Stimulated activated CD8-positive, alpha-beta memory T cell treated with anti-CD3 and anti-CD28 coated beads, Interleukin-12 subunit alpha, Interleukin-12 subunit beta, amount 100 ng/mL, for 24 hours (primary cell): ENCODE results near the gene IL1B.
A peak's percentile ranks its signal among the peaks of the same experiment; 100 is the strongest.
"Not testable (repeated sequence)": the region's sequence is repeated elsewhere in the genome, so short reads cannot be mapped to it uniquely, and the experiment has no call there.

Experiments
- DNase-seq: peaks from one replicate; pipeline ENCODE4 v3.0.0-alpha.2; 2020; ENCODE audit errors: extremely low read depth

Gene IL1B

DNA sequence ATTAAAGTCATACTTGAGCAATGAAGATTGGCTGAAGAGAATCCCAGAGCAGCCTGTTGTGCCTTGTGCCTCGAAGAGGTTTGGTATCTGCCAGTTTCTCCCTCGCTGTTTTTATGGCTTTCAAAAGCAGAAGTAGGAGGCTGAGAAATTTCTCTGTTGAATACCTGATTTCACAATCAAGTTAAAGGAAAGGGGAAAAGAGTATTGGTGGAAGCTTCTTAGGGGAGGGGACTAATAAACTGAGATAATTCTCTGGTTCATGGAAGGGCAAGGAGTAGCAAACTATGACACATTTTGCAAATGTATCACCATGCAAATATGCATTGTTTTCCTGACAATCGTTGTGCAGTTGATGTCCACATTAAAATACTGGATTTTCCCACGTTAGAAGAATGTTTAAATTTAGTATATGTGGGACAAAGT lies at the start of gene IL1B:
TSS of gene IL1B (minus strand) at position 85 of the 423 bp plus-strand sequence. CDS start 550 bp downstream, outside the sequence.
- DNase-seq: no peak

GRCh38 chr2:112886291-112886690 lies 49.7 kb upstream of the IL1B start:
- no peak for DNase-seq

DNA sequence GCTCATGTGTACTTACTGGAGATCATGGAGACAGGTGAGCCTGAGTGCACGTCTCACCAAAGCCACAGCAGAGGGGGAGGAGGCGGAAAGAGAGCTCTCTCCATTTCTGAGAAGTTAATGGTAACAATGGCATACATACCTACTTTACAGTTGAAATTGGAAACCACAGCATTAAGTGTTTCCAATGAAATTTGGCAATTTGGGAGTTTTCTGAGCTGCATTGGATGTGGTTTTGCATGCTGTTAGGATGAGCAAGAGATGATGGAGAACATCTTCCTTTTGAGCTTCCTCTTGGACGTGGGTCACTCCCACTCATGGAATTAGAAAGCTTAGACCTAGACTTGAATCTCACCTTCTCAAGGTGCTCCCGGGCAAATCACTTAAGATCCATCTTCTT lies 48.9 kb upstream of the IL1B start:
- no peak for DNase-seq

DNA sequence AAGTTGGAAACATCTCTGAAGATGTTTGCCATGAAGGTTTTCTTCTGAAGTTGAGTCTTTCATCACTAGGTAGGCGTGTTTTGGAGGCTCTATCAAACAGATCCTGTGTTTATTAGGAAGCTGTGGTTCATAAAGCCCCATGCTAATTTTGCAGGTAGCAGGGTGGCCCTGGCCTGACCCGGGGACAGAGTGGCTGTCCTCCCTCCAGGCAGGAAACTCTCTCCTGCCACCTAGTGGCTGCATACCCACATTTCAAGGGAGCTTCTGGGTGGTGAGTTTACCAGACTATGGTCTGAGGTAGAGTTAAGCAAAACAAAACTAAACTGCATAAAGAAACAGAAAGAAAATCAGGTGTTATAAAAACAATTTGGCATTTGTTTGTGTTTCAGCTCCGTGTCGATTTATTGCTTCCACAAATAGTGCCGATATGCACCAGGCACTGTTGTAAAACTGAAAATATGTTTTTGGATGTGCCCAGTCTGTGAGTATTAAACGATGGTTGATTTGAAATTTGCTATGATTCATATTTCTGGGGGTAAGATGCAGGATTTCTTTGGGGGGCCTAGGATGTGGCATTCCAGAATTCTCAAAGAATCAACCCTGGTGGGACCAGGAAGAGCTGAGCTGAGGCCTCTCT lies 48.4 kb upstream of the IL1B start:
- DNase-seq: peak; percentile 24

GRCh38 chr2:112883669-112884068 lies 47.1 kb upstream of the IL1B start:
- DNase-seq: no peak

- DNase-seq: no peak
Measured at GRCh38 chr2:112881217-112881985, 44.8 kb upstream of the IL1B start.

- no peak for DNase-seq
Measured at GRCh38 chr2:112880696-112881095, 44.1 kb upstream of the IL1B start.

DNA sequence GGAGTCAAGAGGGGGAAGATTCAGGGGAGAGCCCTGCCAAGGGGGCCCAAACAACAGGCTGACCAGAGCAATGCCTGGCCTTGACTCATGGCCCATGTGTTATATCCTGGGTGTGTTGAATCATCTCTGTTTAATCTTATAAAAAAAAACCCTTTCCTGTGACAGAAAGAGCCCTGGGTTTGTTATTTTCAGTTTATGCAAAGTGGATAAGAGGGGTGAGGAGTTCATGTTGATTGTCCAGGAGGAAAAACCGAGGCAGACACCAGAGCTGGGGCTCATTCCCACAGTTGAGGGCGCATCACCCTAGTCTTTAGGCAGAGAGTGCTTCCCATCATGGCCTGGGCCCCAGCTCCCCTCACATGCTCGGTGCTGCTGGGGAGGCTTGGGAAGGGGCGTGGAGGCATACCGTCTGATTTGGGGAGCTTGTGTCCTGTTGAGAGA lies 43.5 kb upstream of the IL1B start:
- no peak for DNase-seq

DNA sequence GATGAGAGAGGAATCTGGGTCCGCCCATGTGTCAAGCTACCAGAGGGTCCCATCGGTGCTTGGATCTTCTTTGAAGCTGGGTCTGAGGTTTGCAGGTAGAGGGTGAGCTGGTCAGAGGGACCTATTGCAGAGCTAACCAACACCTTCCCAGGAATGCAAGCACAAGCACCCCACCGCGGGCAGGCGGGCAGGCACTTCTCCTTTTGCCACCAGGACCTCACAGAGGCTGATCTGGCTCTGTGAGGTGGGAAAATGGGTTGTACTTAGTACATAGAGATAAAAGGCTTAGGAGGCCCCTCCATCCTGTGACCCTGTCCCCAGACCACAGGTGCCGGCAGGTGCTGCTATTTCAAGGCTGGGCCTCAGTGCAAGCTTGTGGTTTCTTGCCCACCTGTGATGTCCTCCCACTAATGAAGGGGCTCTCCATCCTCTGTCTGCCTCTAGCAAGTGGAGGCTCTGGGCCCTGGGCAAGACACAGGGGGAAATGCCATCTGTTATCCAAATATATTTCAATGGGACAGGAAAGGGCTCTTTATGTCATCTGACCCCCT lies 43.0 kb upstream of the IL1B start:
- no peak for DNase-seq

DNA sequence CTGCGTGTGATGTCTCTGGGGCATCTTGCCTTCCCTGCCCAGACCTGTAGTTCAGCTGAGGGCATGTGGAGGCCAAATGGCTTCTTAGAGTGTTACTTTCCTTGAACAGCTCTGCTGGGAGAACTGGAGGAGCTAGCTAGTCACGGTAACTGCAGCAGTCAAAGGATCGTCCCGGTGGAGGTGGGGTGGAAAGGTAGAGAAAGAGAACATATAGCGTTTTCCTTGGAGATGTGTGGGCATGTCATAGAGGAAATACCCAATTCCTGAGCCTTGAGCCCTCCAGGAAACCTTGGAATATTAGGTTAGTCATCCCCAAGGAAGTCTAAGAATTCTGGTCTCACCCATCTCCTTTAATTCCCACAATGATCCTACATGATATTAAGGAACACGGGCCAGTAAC lies 40.8 kb upstream of the IL1B start:
- DNase-seq: no peak

DNA sequence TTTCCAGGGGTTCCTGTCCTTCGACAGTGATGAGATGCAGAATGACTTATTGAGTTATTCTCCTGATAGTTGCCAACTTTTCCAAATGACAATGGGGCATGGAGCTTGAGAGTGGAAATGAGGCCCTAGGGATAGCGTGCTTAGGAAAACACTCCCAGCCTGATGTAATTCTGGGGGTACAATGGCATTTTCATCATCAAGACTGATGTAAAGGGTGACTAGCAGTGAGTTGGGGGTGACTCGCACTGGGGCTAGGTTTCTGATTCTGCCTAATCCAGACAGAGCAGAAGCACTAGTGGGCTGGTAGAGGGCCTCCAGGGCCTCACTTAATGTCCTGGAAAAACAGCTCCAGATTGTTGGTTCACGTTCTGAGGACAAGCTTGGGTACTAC lies 40.4 kb upstream of the IL1B start:
- DNase-seq: no peak

DNA sequence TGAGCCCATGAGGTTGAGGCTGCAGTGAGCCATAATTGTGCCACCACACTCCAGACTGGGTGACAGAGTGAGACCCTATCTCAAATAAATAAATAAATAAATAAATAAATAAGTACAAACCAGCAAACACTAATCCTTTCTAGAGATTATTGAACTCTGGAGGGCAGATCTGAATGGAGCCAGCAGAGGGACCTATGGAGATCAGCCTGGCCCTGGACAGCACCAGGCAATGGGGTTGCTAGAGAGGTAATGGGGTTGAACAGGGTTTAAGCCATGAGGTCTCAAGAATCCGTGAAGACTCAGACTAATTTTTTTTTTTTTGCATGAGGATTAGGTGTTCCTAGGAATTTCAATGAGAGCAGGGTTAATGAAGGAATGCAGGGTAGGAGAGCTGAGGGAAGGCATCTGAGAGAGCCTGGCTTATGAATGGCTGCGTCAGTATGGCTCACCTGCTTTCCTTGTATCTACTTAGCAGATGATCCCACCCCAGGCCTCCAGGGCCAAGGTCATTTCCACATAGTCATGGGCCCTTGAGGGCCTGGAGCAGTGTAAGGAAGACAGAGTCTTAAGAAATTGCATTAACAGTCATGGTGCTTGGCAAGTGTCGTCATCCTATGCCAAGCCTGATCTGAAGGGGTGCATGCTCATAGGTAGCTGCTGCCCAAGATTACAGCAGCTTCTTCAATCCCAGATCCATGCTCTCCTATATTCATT lies 39.8 kb upstream of the IL1B start:
- no peak for DNase-seq

DNA sequence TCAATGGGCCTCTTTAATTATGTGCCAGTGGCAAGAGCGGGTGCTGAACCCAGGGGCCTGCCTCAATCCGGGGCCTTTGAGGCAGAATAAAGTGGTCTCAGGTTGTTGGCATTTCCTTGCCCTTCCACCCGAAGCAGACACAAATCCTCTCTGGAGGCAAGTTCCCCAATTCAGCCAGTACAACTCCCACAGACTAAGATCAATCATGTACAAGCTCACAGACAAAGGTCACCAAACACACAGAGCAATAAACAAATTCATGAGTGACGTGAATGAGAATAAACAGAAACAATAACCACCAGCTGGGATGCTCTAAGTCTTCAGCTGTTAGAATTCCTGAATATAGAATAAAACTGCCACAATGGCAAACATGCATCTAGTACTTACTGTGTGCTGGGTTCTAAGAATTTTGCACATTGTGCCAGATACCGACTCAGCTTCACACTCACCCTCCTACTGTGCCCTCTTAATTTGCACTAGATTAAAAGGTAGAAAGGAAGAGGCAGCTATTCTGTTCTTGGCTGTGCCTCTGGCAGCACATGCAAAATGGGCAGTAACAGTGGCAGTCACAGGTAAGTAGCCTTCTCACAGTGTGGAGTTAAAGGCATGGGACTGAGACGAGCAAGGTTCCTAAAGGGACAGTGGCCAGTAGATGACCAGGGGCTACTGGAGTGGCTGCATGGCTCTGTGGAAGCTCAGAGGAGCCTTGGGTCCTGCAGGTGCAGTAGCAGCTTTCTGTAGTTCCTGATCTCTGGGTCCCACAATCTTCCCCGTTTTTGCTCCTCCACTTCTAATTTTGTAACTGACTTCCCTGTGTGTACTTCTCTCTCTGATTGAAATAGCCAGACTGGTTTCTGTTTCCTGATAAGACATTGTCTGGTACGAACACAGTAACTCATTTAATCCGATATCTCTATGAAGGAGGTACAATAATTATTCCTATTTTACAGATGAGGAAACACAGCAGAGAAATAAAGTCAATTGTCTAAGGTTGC lies 34.6 kb upstream of the IL1B start:
- no peak for DNase-seq

DNA sequence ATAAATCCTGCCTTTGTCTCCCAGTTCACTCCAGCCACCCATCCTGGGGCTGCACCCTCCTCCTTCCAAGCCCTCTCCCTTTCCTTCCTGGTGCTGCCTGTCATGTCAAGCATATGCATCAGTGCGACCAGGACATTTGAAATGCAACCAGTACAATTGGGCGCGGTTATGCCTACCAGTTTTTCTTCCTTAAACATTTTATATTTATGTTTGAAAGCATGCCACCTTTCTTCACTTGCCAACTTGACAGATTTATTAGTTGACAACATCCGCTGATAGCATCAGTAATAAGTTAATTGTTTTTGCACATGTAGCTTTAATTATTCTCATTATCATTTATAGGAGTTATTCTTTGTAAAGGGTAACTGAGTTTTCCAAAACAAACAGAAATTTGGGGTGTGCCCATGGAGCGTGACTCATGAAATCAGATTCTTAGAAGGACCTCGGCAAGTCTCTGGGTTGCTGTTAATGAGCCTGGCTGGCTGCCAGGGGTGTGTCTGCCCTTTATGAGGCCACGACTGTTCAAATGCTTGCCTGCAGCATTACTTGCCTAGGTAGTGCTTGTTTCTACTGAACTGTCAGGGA lies 32.8 kb upstream of the IL1B start:
- DNase-seq: no peak

DNA sequence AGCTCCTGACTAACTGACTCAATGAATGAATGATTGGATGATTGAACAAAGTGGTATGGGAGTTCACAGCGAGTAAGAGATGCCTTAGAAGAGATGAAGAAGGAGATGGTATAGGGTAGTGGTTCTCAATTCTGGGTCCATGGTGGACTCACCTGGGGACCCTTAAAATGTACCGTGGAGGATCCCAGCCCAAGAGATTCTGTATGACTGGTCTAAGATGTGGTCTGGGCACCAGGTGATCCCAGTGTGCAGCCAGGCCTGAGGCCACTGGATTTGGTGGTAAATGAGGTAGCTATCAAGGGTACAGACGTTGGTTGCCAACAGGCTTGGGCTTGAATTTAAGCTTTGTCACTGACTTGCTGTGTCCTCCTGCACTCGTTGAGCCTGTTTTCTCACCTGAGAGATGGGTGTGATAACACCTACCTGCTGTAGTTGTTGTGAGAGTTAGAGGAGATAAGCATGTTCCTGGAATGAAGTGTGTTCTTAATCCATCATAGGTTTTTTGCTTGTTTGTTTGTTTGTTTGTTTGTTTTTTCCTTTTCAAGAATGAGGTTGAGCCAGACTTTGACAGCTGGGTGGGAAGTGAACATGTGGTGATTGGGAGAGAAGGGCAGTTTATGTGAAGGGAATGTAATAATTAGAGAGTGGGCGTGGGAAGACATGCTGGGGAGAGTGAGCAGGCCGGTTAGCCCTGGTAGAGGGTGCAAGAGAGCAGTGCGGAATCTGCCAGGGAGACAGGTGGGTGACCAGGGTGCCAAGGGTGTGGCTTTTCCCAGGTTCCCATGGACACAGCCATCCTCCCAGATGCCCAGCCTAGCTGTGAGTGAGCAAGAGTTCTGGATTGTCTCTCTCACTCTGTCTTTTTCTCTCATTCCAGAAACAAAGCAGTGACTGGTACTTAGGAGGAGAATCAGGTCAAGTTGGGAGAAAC lies 31.4 kb upstream of the IL1B start:
- DNase-seq: no peak

GRCh38 chr2:112866128-112866835 lies 29.7 kb upstream of the IL1B start:
- DNase-seq: no peak

DNA sequence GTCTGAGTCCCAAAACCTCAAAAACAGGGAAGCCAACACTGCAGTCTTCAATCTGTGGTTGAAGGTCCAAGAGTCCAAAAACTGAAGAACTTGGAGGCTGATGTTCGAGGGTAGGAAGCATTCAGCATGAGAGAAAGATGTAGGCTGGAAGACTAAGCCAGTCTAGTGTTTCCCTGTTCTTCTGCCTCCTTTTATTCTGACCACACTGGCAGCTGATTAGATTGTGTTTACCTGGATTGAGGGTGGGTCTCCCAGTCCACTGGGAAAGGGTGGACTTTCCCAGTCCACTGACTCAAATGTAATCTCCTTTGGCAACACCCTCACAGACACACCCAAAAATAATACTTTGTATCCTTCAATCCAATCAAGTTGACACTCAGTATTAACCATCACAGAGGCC lies 27.5 kb upstream of the IL1B start:
- DNase-seq: no peak

GRCh38 chr2:112859406-112860183 lies 23.0 kb upstream of the IL1B start:
- not testable (repeated sequence) for DNase-seq
